Measurements from ENCODE around the gene GRM8. TPM values are rescaled to one million over a fixed set of nuclear protein-coding genes. Genes with fewer than 3 reads are reported as not detected.

The GRM8 gene
- total RNA-seq, 6 experiments from 2014 or later, result not detected

DNA sequence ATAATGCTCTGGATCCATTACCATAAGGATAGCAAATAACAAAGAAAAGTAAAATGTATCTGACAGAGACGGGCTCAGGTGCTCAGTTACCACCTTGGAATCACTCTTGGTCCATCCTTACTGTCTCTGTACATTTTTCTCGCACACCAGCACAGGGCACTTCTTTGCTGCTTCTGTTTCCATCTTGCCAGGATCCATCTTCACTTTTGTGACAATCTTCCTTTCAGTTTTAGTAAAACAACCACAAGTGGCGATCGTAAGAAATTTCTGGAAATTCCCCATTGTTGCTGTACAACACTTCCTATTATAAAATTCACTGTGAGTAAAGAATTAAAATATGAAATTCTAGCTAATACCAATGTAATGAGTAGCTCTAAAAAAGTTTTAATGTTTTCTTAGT lies 695.5 kb downstream of the GRM8 start:
- Mint-ChIP-seq H3K9me3 (peaks cover 14% of the 10 kb centered on the region), H3K4me1 (ENCODE audit: low read depth) (no peaks in the 10 kb centered on the region), H3K4me3 (no peak overlapping the region), H3K27ac (no peak overlapping the region), H3K36me3 (ENCODE audit: low read depth) (no peaks in the 10 kb centered on the region; the same call in 1 of the 2 replicates), H3K27me3 (ENCODE audit: insufficient read depth) (no peaks in the 10 kb centered on the region)
- DNase-seq, result no peak
- TF ChIP-seq, protein P1, sequence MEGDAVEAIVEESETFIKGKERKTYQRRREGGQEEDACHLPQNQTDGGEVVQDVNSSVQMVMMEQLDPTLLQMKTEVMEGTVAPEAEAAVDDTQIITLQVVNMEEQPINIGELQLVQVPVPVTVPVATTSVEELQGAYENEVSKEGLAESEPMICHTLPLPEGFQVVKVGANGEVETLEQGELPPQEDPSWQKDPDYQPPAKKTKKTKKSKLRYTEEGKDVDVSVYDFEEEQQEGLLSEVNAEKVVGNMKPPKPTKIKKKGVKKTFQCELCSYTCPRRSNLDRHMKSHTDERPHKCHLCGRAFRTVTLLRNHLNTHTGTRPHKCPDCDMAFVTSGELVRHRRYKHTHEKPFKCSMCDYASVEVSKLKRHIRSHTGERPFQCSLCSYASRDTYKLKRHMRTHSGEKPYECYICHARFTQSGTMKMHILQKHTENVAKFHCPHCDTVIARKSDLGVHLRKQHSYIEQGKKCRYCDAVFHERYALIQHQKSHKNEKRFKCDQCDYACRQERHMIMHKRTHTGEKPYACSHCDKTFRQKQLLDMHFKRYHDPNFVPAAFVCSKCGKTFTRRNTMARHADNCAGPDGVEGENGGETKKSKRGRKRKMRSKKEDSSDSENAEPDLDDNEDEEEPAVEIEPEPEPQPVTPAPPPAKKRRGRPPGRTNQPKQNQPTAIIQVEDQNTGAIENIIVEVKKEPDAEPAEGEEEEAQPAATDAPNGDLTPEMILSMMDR (IDR thresholded peaks at IDR 0.05), result no peak

DNA sequence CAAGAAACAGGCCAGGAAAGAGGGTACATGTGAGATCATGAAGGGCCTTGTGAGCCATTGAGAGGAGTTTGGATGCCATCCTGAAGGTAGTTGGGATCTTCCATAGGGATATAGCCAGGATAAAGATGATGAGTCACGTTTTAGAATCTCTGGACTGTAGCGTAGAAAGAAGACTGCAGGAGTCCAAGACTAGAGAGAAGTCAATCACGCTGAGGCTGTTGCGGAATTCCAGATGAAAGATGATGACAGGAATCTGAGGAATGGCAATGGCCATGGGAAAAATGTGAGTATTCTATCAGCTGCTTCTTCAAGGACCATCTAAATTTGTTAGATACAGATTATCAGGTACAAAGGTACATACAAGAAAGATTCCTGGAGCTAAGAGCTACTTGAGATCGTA lies 711.3 kb downstream of the GRM8 start:
- Mint-ChIP-seq H3K4me3 (no peak overlapping the region), H3K9me3 (peaks cover 25% of the 10 kb centered on the region), H3K4me1 (ENCODE audit: low read depth) (no peaks in the 10 kb centered on the region), H3K36me3 (ENCODE audit: low read depth) (no peaks in the 10 kb centered on the region), H3K27me3 (ENCODE audit: insufficient read depth) (no peaks in the 10 kb centered on the region), H3K27ac (no peak overlapping the region)
- TF ChIP-seq, protein P1 (IDR thresholded peaks at IDR 0.05), result no peak
- DNase-seq, result no peak

DNA sequence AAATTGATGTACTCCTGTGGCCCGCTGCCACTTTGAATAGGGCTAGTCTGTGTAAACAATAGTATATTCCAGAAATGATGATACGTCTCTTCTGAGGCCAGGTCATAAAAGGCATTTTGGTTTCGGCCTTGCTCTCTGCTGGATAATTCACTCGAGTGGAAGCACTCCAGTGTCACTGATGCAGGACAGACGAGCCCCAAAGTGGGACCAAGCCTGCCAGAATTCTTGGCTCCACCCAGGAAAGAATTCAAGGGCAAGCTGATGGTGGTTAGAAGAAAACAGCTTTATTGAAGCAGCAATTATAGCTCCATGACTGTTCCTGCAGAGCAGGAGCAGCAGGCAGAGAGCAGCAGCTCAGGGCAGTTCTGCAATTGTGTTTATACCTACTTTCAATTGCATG lies 717.6 kb downstream of the GRM8 start:
- no peaks in the 10 kb centered on the region for H3K36me3 Mint-ChIP-seq (ENCODE audit: low read depth)
- no peak overlapping the region for H3K4me3 Mint-ChIP-seq
- DNase-seq, result no peak
- peaks cover 38% of the 10 kb centered on the region for H3K9me3 Mint-ChIP-seq
- H3K4me1 Mint-ChIP-seq (ENCODE audit: low read depth), result no peaks in the 10 kb centered on the region
- TF ChIP-seq, protein P1 (IDR thresholded peaks at IDR 0.05), result no peak
- H3K27me3 Mint-ChIP-seq (ENCODE audit: insufficient read depth), result peaks cover 3% of the 10 kb centered on the region; the same call in 1 of the 2 replicates
- H3K27ac Mint-ChIP-seq, result no peak overlapping the region

- Mint-ChIP-seq H3K4me3 (no peak overlapping the region), H3K4me1 (ENCODE audit: low read depth) (no peaks in the 10 kb centered on the region), H3K27ac (no peak overlapping the region), H3K36me3 (ENCODE audit: low read depth) (no peaks in the 10 kb centered on the region), H3K27me3 (ENCODE audit: insufficient read depth) (peaks cover 3% of the 10 kb centered on the region; the same call in 1 of the 2 replicates), H3K9me3 (peaks cover 39% of the 10 kb centered on the region)
- TF ChIP-seq, protein P1 (IDR thresholded peaks at IDR 0.05), result no peak
- no peak for DNase-seq
These were observed 719.0 kb downstream of the GRM8 start for GRCh38 chr7:126533715-126534114.

DNA sequence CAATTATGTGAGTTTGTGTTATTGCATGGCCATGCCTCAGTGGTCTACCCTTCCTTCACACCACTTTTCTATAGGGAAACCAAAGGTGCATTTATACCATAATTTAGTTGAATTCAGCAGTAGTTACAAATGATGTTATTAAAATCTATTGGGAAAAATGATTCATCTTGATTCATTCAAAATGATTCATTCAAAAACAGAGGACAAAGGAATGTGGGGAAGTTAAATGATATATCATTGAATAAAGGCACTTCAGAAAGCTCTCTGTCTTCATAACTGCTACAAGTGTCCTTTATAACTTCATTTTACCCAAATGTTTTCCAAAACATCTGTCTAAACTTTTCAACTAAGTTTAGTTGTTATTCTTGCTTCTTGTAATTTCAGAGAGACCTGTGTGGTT lies 722.9 kb downstream of the GRM8 start:
- H3K36me3 Mint-ChIP-seq (ENCODE audit: low read depth), result no peaks in the 10 kb centered on the region
- no peak for DNase-seq
- no peak overlapping the region for H3K27ac Mint-ChIP-seq
- H3K9me3 Mint-ChIP-seq, result peaks cover 57% of the 10 kb centered on the region
- H3K4me3 Mint-ChIP-seq, result no peak overlapping the region
- peaks cover 3% of the 10 kb centered on the region; the same call in 1 of the 2 replicates for H3K27me3 Mint-ChIP-seq (ENCODE audit: insufficient read depth)
- TF ChIP-seq, protein P1 (IDR thresholded peaks at IDR 0.05), result no peak
- H3K4me1 Mint-ChIP-seq (ENCODE audit: low read depth), result no peaks in the 10 kb centered on the region

DNA sequence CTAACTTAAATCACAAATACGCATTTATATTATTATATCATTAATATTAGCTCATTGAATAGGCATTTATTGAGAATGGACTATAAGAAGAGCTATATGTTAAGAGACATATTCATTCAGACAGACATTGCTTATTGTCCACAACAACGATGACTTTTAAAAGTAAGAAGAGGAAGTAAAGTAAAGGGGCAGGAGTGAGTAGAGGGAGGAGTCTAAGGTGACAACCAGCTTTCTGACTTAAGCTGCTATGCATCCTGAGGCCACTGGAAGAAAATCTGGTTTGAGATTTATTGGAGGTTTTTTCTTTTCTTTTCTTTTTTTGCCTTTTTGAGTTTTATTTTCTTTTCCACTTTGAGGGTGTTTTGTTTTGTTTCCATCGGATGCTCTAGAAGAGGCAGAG lies 723.5 kb downstream of the GRM8 start:
- TF ChIP-seq, protein P1 (IDR thresholded peaks at IDR 0.05), result no peak
- Mint-ChIP-seq H3K27me3 (ENCODE audit: insufficient read depth) (peaks cover 3% of the 10 kb centered on the region; the same call in 1 of the 2 replicates), H3K27ac (no peak overlapping the region), H3K4me1 (ENCODE audit: low read depth) (no peaks in the 10 kb centered on the region), H3K4me3 (no peak overlapping the region), H3K36me3 (ENCODE audit: low read depth) (no peaks in the 10 kb centered on the region), H3K9me3 (peaks cover 56% of the 10 kb centered on the region)
- no peak for DNase-seq
